ENCODE measurements around the gene BICDL2. TPM values are rescaled to one million over a fixed set of nuclear protein-coding genes. Genes with fewer than 3 reads are reported as not detected.

The BICDL2 gene
- total RNA-seq, 1 experiment from 2014 or later, result not detected

GRCh38 chr16:3027489-3027795, 9.3 kb downstream of the BICDL2 start:
- Histone ChIP-seq H3K27me3 (replicated peaks; ENCODE audit: insufficient read depth, low read depth, low read length, poor library complexity) (peaks cover 24% of the 10 kb centered on the region), H3K4me3 (ENCODE audit: low read depth, low read length, poor library complexity, severe bottlenecking) (no peak overlapping the region), H3K36me3 (ENCODE audit: insufficient read depth, low read length, poor library complexity, severe bottlenecking) (peaks cover 3% of the 10 kb centered on the region), H3K4me1 (ENCODE audit: insufficient read depth, low read length, poor library complexity, severe bottlenecking) (peaks cover 23% of the 10 kb centered on the region), H3K27ac (ENCODE audit: low read depth, low read length, poor library complexity, severe bottlenecking) (no peak overlapping the region), H3K9me3 (ENCODE audit: low read depth, low read length, poor library complexity, severe bottlenecking) (no peaks in the 10 kb centered on the region)
- CTCF ChIA-PET, result interaction anchor here (0.6 to 1.5 kb wide), 3 partner anchors 22 to 102 kb away, joined by 6 to 15 read pairs (median 11); no protein-coding TSS in a partner anchor
- no TSS peak for BruUV-seq (replicated peaks)
- no peak for TF ChIP-seq CTCF (conservative IDR thresholded peaks at IDR 0.05; ENCODE audit: low read depth, low read length)
- no peak for TF ChIP-seq EZH2 (IDR thresholded peaks at IDR 0.05; ENCODE audit: borderline replicate concordance, low read depth, low read length, poor library complexity, severe bottlenecking)
- intact Hi-C loops (cut with micrococcal nuclease; ENCODE audit: unreplicated experiment), result no loop called here
- no peak for DNase-seq (ENCODE audit: low spot score)
- POLR2A ChIA-PET (ENCODE audit: low non-redundant PET), result no interaction called here

GRCh38 chr16:3026609-3027488, 9.9 kb downstream of the BICDL2 start:
- Histone ChIP-seq H3K4me1 (ENCODE audit: insufficient read depth, low read length, poor library complexity, severe bottlenecking) (peaks cover 29% of the 10 kb centered on the region), H3K4me3 (ENCODE audit: low read depth, low read length, poor library complexity, severe bottlenecking) (no peak overlapping the region), H3K9me3 (ENCODE audit: low read depth, low read length, poor library complexity, severe bottlenecking) (no peaks in the 10 kb centered on the region), H3K27ac (ENCODE audit: low read depth, low read length, poor library complexity, severe bottlenecking) (no peak overlapping the region), H3K36me3 (ENCODE audit: insufficient read depth, low read length, poor library complexity, severe bottlenecking) (peaks cover 3% of the 10 kb centered on the region), H3K27me3 (replicated peaks; ENCODE audit: insufficient read depth, low read depth, low read length, poor library complexity) (peaks cover 20% of the 10 kb centered on the region)
- BruUV-seq (replicated peaks), result no TSS peak
- ChIA-PET CTCF (interaction anchor here (0.6 to 0.9 kb wide), 2 partner anchors 21 to 33 kb away, joined by 3 to 6 read pairs; no protein-coding TSS in a partner anchor), POLR2A (ENCODE audit: low non-redundant PET) (no interaction called here)
- no peak for DNase-seq (ENCODE audit: low spot score)
- no peak for TF ChIP-seq EZH2 (IDR thresholded peaks at IDR 0.05; ENCODE audit: borderline replicate concordance, low read depth, low read length, poor library complexity, severe bottlenecking)
- no peak for TF ChIP-seq CTCF (conservative IDR thresholded peaks at IDR 0.05; ENCODE audit: low read depth, low read length)
- intact Hi-C loops (cut with micrococcal nuclease; ENCODE audit: unreplicated experiment), result no loop called here

GRCh38 chr16:3026003-3026378, 10.8 kb downstream of the BICDL2 start:
- ChIA-PET CTCF (interaction anchor here (0.9 kb wide), 1 partner anchor 34 kb away, joined by 3 read pairs; no protein-coding TSS in a partner anchor), POLR2A (ENCODE audit: low non-redundant PET) (no interaction called here)
- no peak for DNase-seq (ENCODE audit: low spot score)
- Histone ChIP-seq H3K36me3 (ENCODE audit: insufficient read depth, low read length, poor library complexity, severe bottlenecking) (peaks cover 3% of the 10 kb centered on the region), H3K9me3 (ENCODE audit: low read depth, low read length, poor library complexity, severe bottlenecking) (no peaks in the 10 kb centered on the region), H3K27me3 (replicated peaks; ENCODE audit: insufficient read depth, low read depth, low read length, poor library complexity) (peaks cover 20% of the 10 kb centered on the region), H3K27ac (ENCODE audit: low read depth, low read length, poor library complexity, severe bottlenecking) (no peak overlapping the region), H3K4me1 (ENCODE audit: insufficient read depth, low read length, poor library complexity, severe bottlenecking) (peaks cover 34% of the 10 kb centered on the region), H3K4me3 (ENCODE audit: low read depth, low read length, poor library complexity, severe bottlenecking) (no peak overlapping the region)
- intact Hi-C loops (cut with micrococcal nuclease; ENCODE audit: unreplicated experiment), result no loop called here
- BruUV-seq (replicated peaks), result no TSS peak
- TF ChIP-seq EZH2 (IDR thresholded peaks at IDR 0.05; ENCODE audit: borderline replicate concordance, low read depth, low read length, poor library complexity, severe bottlenecking), result no peak
- TF ChIP-seq CTCF (conservative IDR thresholded peaks at IDR 0.05; ENCODE audit: low read depth, low read length), result no peak

Measured in A673 (cell line).